RWPE2 (cell line): Measurements from ENCODE around the gene WDR76.
"Not testable (repeated sequence)": the region's sequence is repeated elsewhere in the genome, so short reads cannot be mapped to it uniquely, and the experiment has no call there.

Source experiments
- ATAC-seq: fragments of 200-7000 bp; cut with Tn5 transposase; 3 replicates; pipeline ENCODE4 v1.9.1; 2021; ENCODE audit warnings: low read depth
- DNase-seq: peaks from one replicate; pipeline ENCODE4 v3.0.0-alpha.2; 2020; ENCODE audit warnings: low spot score
- H3K27ac ChIP-seq: fragments of 450-650 bp; 2 replicates; pipeline ENCODE4 v1.5.1; 2017; ENCODE audit warnings: mild to moderate bottlenecking; ENCODE audit not compliant: poor library complexity, severe bottlenecking
- H3K27me3 ChIP-seq: fragments of 250-450 bp; sonication (Bioruptor Pico); 2 replicates; pipeline ENCODE4 v1.5.1; 2021; ENCODE audit warnings: mild to moderate bottlenecking, moderate library complexity; ENCODE audit not compliant: insufficient read depth, poor library complexity, severe bottlenecking
- H3K36me3 ChIP-seq: fragments of 250-450 bp; sonication (Bioruptor Pico); 2 replicates; pipeline ENCODE4 v1.5.1; 2020; ENCODE audit warnings: low read depth, mild to moderate bottlenecking, moderate library complexity
- H3K4me1 ChIP-seq: fragments of 250-450 bp; sonication (Bioruptor Pico); 2 replicates; pipeline ENCODE4 v1.5.1; 2021; ENCODE audit warnings: mild to moderate bottlenecking, moderate library complexity; ENCODE audit not compliant: insufficient read depth, poor library complexity, severe bottlenecking
- H3K4me3 ChIP-seq: fragments of 250-450 bp; sonication (Bioruptor Pico); 2 replicates; pipeline ENCODE4 v1.5.1; 2021; ENCODE audit warnings: mild to moderate bottlenecking, moderate library complexity; ENCODE audit not compliant: severe bottlenecking
- H3K9me3 ChIP-seq: fragments of 250-450 bp; sonication (Bioruptor Pico); 2 replicates; pipeline ENCODE4 v1.5.1; 2021; ENCODE audit warnings: mild to moderate bottlenecking, moderate library complexity; ENCODE audit not compliant: severe bottlenecking
- TF ChIP-seq, protein P1 (sequence below): fragments of 450-650 bp; IDR thresholded peaks from one replicate; pipeline ENCODE4 v1.5.1; 2017; ENCODE audit warnings: mild to moderate bottlenecking, moderate library complexity; ENCODE audit not compliant: poor library complexity, severe bottlenecking

WDR76 gene

DNA sequence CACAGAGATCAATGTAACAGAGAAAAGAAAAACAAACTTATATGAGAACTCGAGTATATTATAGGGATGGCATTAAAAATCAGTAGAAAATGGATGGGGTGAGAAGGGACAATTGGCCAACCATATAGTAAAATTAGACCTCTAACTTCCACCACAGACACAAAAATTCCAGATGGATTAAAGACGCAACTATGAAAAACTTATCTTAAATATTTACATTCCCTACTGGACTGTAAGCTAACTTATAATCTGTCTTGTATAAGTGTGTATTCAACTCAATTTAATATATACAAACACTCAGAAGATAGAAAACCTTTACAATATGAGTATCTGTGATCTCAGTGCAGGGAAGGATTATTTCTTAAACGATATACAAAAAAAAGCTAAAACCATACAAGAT is 5.3 kb upstream of the WDR76 start:
- peaks cover 68% of the 10 kb centered on the region for H3K36me3 ChIP-seq
- H3K4me1 ChIP-seq, result peaks cover 11% of the 10 kb centered on the region
- no peaks in the 10 kb centered on the region for H3K27me3 ChIP-seq
- DNase-seq, result no peak
- TF ChIP-seq, protein P1, sequence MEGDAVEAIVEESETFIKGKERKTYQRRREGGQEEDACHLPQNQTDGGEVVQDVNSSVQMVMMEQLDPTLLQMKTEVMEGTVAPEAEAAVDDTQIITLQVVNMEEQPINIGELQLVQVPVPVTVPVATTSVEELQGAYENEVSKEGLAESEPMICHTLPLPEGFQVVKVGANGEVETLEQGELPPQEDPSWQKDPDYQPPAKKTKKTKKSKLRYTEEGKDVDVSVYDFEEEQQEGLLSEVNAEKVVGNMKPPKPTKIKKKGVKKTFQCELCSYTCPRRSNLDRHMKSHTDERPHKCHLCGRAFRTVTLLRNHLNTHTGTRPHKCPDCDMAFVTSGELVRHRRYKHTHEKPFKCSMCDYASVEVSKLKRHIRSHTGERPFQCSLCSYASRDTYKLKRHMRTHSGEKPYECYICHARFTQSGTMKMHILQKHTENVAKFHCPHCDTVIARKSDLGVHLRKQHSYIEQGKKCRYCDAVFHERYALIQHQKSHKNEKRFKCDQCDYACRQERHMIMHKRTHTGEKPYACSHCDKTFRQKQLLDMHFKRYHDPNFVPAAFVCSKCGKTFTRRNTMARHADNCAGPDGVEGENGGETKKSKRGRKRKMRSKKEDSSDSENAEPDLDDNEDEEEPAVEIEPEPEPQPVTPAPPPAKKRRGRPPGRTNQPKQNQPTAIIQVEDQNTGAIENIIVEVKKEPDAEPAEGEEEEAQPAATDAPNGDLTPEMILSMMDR, result no peak
- H3K9me3 ChIP-seq, result no peaks in the 10 kb centered on the region
- no peak overlapping the region for H3K4me3 ChIP-seq
- no peak for ATAC-seq
- no peak overlapping the region for H3K27ac ChIP-seq

DNA sequence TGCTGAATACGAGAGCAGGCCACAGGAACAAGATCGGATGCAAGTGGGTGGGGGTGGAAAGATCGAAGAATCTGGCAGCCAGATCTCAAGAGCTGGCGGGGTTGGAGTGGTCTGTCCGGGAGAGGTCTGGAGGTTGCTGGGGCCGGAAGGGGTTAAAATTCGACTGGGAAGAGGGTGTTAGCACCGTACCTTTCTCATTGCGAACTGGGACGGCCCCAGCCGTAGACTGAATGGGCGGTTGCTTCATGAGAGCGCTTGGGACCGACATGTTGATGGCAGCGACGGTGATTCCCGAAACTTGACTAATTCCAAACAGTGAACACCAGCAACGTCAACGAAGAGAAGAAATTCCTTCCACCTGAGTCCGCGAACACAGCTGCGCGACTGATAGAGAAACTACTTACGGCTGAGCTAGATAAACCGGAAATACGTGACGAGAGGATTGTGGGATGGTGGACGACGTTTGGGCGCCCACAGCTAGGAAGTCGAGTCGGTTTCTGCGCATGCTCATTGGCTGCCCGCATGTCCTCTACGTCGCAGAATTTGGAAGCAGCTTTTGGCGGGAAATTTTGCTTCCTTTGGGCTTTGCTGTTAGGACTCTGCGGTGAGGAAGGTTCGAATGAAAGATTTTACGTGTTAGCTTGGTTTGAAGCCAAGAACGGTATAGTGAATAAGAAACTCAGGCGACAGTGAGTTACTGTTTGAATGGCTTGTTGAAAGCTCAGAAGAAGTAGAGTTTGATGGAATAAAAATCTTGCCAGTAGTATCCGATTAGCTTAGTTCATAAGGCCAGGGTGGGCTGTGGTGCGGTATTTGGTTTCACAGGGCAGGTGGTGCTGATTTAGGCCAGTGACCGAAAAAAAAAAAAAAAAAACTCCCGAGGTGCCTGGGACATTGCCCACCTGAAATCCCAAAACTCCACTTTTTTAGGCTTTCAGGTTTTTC is 2.2 kb upstream of the WDR76 start, which contains the start of gene MFAP1:
TSS of gene MFAP1 (minus strand) at position 389 of the 945 bp plus-strand sequence. CDS start at position 268, 121 bp downstream.
- Histone ChIP-seq H3K9me3 (no peaks in the 10 kb centered on the region), H3K27ac (peak within 1 kb of the TSS; percentile 82), H3K36me3 (peaks cover 57% of the 10 kb centered on the region), H3K27me3 (no peaks in the 10 kb centered on the region), H3K4me3 (peak within 1 kb of the TSS; percentile 91), H3K4me1 (peaks cover 16% of the 10 kb centered on the region)
- TF ChIP-seq, protein P1, result no peak
- DNase-seq (peak; percentile 98), ATAC-seq (peak; percentile 83)

DNA sequence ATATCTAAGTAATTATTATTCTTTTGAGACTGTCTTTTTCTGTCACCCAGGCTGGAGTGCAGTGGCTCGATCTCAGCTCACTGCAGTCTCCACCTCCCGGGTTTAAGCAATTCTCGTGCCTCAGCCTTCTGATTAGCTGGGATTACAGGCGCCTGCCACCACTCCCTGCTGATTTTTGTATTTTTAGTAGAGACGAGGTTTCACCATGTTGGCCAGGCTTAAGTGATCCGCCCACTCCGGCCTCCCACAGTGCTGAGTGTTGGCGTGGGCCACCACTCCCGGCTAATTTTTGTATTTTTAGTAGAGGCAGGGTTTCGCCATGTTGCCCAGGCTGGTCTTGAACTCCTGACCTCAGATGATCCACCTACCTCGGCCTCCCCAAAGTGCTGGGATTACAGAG is 1.5 kb upstream of the WDR76 start:
- H3K27me3 ChIP-seq, H3K9me3 ChIP-seq, ATAC-seq, DNase-seq, H3K4me3 ChIP-seq: not testable (repeated sequence)
- Histone ChIP-seq H3K27ac (peak overlapping the region; percentile 82), H3K4me1 (peaks cover 16% of the 10 kb centered on the region), H3K36me3 (peaks cover 57% of the 10 kb centered on the region)

DNA sequence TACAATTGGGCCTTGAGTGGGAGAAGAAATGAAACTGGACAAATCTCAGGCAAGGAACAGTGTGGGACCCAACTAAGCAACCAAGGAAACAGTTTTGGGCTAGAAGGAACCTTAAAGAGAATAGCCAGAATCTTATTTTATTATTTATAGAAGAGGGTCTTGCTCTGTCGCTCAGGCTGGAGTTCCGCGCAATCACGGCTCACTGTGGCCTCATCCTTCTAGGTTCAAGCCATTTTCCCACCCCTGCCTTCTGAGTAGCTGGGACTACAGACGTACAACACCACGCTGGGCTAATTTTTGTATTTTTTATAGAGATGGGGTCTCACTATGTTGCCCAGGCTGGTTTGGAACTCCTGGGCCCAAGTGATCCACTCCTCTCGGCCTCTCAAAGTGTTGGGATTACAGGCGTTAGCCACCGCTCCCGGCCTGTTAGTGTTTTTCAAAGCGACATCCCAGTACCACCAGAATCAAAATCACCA is 734 bp upstream of the WDR76 start:
- Histone ChIP-seq H3K27ac (peak overlapping the region; percentile 44), H3K36me3 (peaks cover 49% of the 10 kb centered on the region), H3K4me3 (peak overlapping the region; percentile 51), H3K27me3 (no peaks in the 10 kb centered on the region), H3K9me3 (no peaks in the 10 kb centered on the region), H3K4me1 (peaks cover 16% of the 10 kb centered on the region)
- ATAC-seq, result no peak
- TF ChIP-seq, protein P1, result no peak
- no peak for DNase-seq

DNA sequence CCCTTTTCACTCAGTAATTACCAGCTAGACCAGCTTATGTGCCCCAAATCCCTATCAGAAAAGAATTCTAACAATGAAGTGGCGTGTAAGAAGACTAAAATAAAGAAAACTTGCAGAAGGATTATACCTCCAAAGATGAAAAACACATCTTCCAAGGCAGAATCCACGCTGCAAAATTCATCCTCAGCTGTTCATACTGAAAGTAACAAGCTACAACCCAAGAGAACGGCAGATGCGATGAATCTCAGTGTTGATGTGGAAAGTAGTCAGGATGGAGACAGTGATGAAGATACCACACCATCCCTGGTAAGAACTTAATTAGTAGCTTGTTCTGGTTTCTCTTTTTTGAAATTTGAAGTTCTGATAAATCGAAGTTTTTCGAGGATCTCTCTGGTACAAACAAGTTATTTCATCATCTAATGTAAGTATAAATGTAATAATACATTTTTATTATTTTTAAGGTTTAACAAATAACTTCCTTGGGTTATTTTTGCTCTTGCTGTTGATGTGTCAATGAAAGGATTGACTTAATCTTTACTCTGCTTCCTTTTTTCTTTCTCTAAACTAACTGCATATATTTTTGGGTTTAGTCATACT is 1.4 kb downstream of the WDR76 start:
- peak overlapping the region; percentile 51 for H3K4me3 ChIP-seq
- ATAC-seq (no peak), DNase-seq (no peak)
- TF ChIP-seq, protein P1, result no peak
- H3K36me3 ChIP-seq, result peaks cover 41% of the 10 kb centered on the region
- H3K27me3 ChIP-seq, result no peaks in the 10 kb centered on the region
- H3K27ac ChIP-seq, result peak overlapping the region; percentile 44
- H3K9me3 ChIP-seq, result no peaks in the 10 kb centered on the region
- H3K4me1 ChIP-seq, result peaks cover 13% of the 10 kb centered on the region

DNA sequence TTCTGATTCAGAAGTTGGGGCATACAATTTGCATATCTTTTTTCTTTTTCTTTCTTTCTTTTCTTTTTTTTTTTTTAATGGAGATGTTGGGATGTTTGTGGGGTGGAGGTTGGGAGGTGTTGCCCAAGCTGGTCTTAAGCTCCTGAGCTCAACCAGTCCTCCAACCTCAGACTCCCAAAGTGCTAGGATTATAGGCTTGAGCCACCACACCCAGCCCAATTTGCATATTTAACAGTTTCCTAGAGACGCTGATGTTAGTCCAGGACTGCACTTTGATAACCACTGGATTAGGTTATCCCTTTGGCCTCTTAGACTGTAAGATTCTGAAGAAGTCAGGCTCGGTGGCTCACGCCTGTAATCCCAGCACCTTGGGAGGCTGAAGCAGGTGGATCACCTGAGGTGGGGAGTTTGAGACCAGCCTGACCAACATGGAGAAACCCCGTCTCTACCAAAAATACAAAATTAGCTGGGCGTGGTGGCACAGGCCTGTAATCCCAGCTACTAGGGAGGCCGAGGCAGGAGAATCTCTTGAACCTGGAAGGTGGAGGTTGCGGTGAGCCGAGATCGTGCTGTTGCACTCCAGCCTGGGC is 3.2 kb downstream of the WDR76 start:
- not testable (repeated sequence) for ATAC-seq, H3K4me1 ChIP-seq, H3K9me3 ChIP-seq, H3K27me3 ChIP-seq, H3K27ac ChIP-seq, H3K4me3 ChIP-seq, DNase-seq
- H3K36me3 ChIP-seq, result peaks cover 48% of the 10 kb centered on the region

DNA sequence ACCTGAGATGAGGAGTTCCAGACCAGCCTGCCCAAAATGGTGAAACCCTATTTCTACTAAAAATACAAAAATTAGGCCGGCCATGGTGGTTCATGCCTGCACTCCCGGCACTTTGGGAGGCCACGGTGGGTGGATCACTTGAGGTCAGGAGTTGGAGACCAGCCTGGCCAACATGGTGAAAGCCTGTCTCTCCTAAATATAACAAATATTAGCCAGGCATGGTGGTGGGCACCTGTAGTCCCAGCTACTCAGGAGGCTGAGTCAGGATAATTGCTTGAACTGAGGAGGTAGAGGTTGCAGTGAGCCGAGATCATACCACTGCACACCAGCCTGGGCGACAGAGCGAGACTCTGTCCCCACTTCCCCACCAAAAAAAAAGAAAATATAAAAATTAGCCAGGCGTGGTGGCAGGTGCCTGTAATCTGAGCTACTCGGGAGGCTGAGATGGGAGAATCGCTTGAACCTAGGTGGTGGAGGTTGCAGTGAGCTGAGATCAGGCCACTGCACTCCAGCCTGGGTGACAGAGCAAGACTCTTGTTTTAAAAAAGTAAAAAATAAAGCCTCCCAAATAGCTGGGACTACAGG is 4.0 kb downstream of the WDR76 start:
- not testable (repeated sequence) for H3K4me3 ChIP-seq, ATAC-seq, H3K27me3 ChIP-seq, DNase-seq, H3K27ac ChIP-seq, H3K4me1 ChIP-seq, H3K9me3 ChIP-seq
- peaks cover 53% of the 10 kb centered on the region for H3K36me3 ChIP-seq
